SK-N-SH treated with all-trans-retinoic acid at 6 μM for 48 hours (cell line): Measurements from ENCODE around the gene ZGPAT.

Source experiments
- ATAC-seq: fragments of 200-7000 bp; cut with Tn5 transposase; 3 replicates; pipeline ENCODE4 v1.9.1; 2020; ENCODE audit warnings: mild to moderate bottlenecking, moderate library complexity
- BACH2 ChIP-seq: fragments of 250-450 bp; sonication (Bioruptor Pico); IDR thresholded peaks from 2 replicates; pipeline ENCODE4 v1.9.0; 2021; ENCODE audit warnings: mild to moderate bottlenecking, borderline replicate concordance
- CREB5 ChIP-seq: fragments of 250-450 bp; sonication (Bioruptor Pico); IDR thresholded peaks from 2 replicates; pipeline ENCODE4 v1.5.1; 2020; ENCODE audit warnings: low read depth, mild to moderate bottlenecking, moderate library complexity
- CSDC2 ChIP-seq: fragments of 250-450 bp; sonication (Bioruptor Pico); IDR thresholded peaks from 2 replicates; pipeline ENCODE4 v1.5.0; 2020; ENCODE audit warnings: mild to moderate bottlenecking, moderate library complexity
- CSRNP3 ChIP-seq: fragments of 250-450 bp; sonication (Bioruptor Pico); IDR thresholded peaks from 2 replicates; pipeline ENCODE4 v1.5.1; 2021; ENCODE audit warnings: mild to moderate bottlenecking, moderate library complexity
- ESRRG ChIP-seq: fragments of 250-450 bp; sonication (Bioruptor Pico); IDR thresholded peaks from 2 replicates; pipeline ENCODE4 v1.6.1; 2021; ENCODE audit warnings: mild to moderate bottlenecking
- OSR1 ChIP-seq: fragments of 250-450 bp; sonication (Bioruptor Pico); IDR thresholded peaks from 2 replicates; pipeline ENCODE4 v1.8.0; 2022; ENCODE audit warnings: moderate library complexity, mild to moderate bottlenecking, inconsistent platforms
- PATZ1 ChIP-seq: fragments of 250-450 bp; sonication (Bioruptor Pico); IDR thresholded peaks from 2 replicates; pipeline ENCODE4 v1.8.0; 2020; ENCODE audit warnings: mild to moderate bottlenecking, moderate library complexity, borderline replicate concordance
- POU6F1 ChIP-seq: fragments of 250-450 bp; sonication (Bioruptor Pico); IDR thresholded peaks from 2 replicates; pipeline ENCODE4 v1.8.0; 2021; ENCODE audit warnings: low read depth, mild to moderate bottlenecking, moderate library complexity, borderline replicate concordance
- RARB ChIP-seq: fragments of 250-450 bp; sonication (Bioruptor Pico); IDR thresholded peaks from 2 replicates; pipeline ENCODE4 v1.8.0; 2021; ENCODE audit warnings: mild to moderate bottlenecking, moderate library complexity
- TCF4 ChIP-seq: fragments of 250-450 bp; sonication (Bioruptor Pico); IDR thresholded peaks from 2 replicates; pipeline ENCODE4 v1.8.0; 2021; ENCODE audit warnings: mild to moderate bottlenecking, moderate library complexity, borderline replicate concordance
- TOX ChIP-seq: fragments of 250-450 bp; sonication (Bioruptor Pico); IDR thresholded peaks from 2 replicates; pipeline ENCODE4 v1.8.0; 2021; ENCODE audit warnings: mild to moderate bottlenecking, moderate library complexity, borderline replicate concordance
- TSHZ2 ChIP-seq: fragments of 250-450 bp; sonication (Bioruptor Pico); IDR thresholded peaks from 2 replicates; pipeline ENCODE4 v1.5.0; 2020; ENCODE audit warnings: mild to moderate bottlenecking, moderate library complexity
- ZNF70 ChIP-seq: fragments of 450-650 bp; formaldehyde crosslinking; IDR thresholded peaks from 2 replicates; pipeline ENCODE4 v1.5.0; 2020; ENCODE audit warnings: mild to moderate bottlenecking, moderate library complexity
- ZNF8 ChIP-seq: fragments of 450-650 bp; formaldehyde crosslinking; IDR thresholded peaks from 2 replicates; pipeline ENCODE4 v1.5.0; 2020; ENCODE audit warnings: mild to moderate bottlenecking, moderate library complexity

The ZGPAT gene

GRCh38 chr20:63664143-63664851 lies 43.5 kb upstream of the ZGPAT start (continued):
- no peak for TF ChIP-seq TSHZ2 (CRISPR knock-in tag)

- TF ChIP-seq CREB5 (CRISPR knock-in tag) (no peak), BACH2 (CRISPR knock-in tag) (no peak), CSRNP3 (CRISPR knock-in tag) (no peak), TCF4 (no peak), ZNF8 (CRISPR knock-in tag) (no peak), OSR1 (CRISPR knock-in tag) (no peak), ESRRG (CRISPR knock-in tag) (no peak), PATZ1 (CRISPR knock-in tag) (no peak), POU6F1 (no peak)
- no peak; the same call in 2 of the 3 replicates for ATAC-seq
Observed at GRCh38 chr20:63664861-63665594, 42.8 kb upstream of the ZGPAT start.

- no peak for ATAC-seq
- TF ChIP-seq RARB (CRISPR knock-in tag) (no peak), ZNF8 (CRISPR knock-in tag) (no peak), POU6F1 (no peak)
Observed at GRCh38 chr20:63665708-63666107, 42.1 kb upstream of the ZGPAT start.

- no peak for ATAC-seq
- TF ChIP-seq ESRRG (CRISPR knock-in tag) (no peak), ZNF70 (CRISPR knock-in tag) (no peak), CSDC2 (no peak), TOX (no peak)
- TF ChIP-seq, all 23 proteins: peak for 0
Observed at GRCh38 chr20:63667858-63668257, 40.0 kb upstream of the ZGPAT start.
